K562 (cell line): Measurements from ENCODE around the gene SMC6. TPM values are rescaled to one million over a fixed set of nuclear protein-coding genes. Genes with fewer than 3 reads are reported as not detected.

Source experiments
- CREB3 ChIP-seq: fragments of 450-650 bp; conservative IDR thresholded peaks from 2 replicates; pipeline ENCODE4 v1.6.1; 2016; ENCODE audit warnings: missing genetic modification characterization, low read depth, mild to moderate bottlenecking, missing compliant biosample characterization, moderate library complexity
- EHMT2 ChIP-seq: fragments of 450-650 bp; IDR thresholded peaks from 2 replicates; pipeline ENCODE4 v1.6.1; 2018; ENCODE audit warnings: antibody characterized with exemption
- KLF13 ChIP-seq: fragments of 450-650 bp; IDR thresholded peaks from 2 replicates; pipeline ENCODE4 v1.6.1; 2016; ENCODE audit warnings: missing genetic modification characterization, low read depth, mild to moderate bottlenecking, missing compliant biosample characterization, moderate library complexity, borderline replicate concordance
- LCOR ChIP-seq: sonication (generic); formaldehyde crosslinking; IDR thresholded peaks from 2 replicates; pipeline ENCODE4 v1.8.0; 2022; ENCODE audit warnings: mild to moderate bottlenecking, missing genetic modification reagents
- POLR2AphosphoS5 ChIP-seq: IDR thresholded peaks from 2 replicates; pipeline ENCODE4 v1.6.1; 2011; ENCODE audit warnings: mild to moderate bottlenecking, low read depth, low read length, moderate library complexity; ENCODE audit not compliant: control insufficient read depth, insufficient read depth
- POLR2B ChIP-seq: fragments of 450-650 bp; IDR thresholded peaks from 2 replicates; pipeline ENCODE4 v1.6.1; 2018; ENCODE audit warnings: low read depth; ENCODE audit not compliant: partially characterized antibody
- PTTG1 ChIP-seq: fragments of 450-650 bp; IDR thresholded peaks from 2 replicates; pipeline ENCODE4 v1.6.1; 2016; ENCODE audit warnings: low read depth, mild to moderate bottlenecking, missing genetic modification characterization, missing compliant biosample characterization
- RBBP5 ChIP-seq: fragments of 200-600 bp; sonication (generic); IDR thresholded peaks from 2 replicates; pipeline ENCODE4 v1.6.1; 2012; ENCODE audit warnings: borderline replicate concordance, mild to moderate bottlenecking, low read length, control low read depth, inconsistent platforms; ENCODE audit not compliant: insufficient read depth, poor library complexity, severe bottlenecking
- SIN3A ChIP-seq, 2 experiments: fragments of 150-350 bp in 1 of 2; IDR thresholded peaks; 2 replicates each; pipeline ENCODE4 v1.6.1; 2011 to 2016; ENCODE audit warnings: borderline replicate concordance in 2 of 2, low read depth in 2 of 2, low read length in 2 of 2, mild to moderate bottlenecking in 2 of 2, moderate library complexity in 2 of 2; ENCODE audit not compliant: control insufficient read depth in 1 of 2
- SUPT5H ChIP-seq: fragments of 450-650 bp; IDR thresholded peaks from 2 replicates; pipeline ENCODE4 v1.6.1; 2016
- TBP ChIP-seq: optimal IDR thresholded peaks from 2 replicates; pipeline ENCODE3; 2011; ENCODE audit warnings: low read depth, low read length, improper control_type of control experiment
- TEAD1 ChIP-seq, 2 experiments: fragments of 450-650 bp in 1 of 2; sonication (generic) in 1 of 2; formaldehyde crosslinking; IDR thresholded peaks; 2 replicates each; pipeline versions ENCODE4 v1.4.0 to v1.8.0; 2020 to 2022; ENCODE audit warnings: mild to moderate bottlenecking in 2 of 2, missing genetic modification reagents in 1 of 2
- TFAP4 ChIP-seq: sonication (generic); formaldehyde crosslinking; IDR thresholded peaks from 2 replicates; pipeline ENCODE4 v1.8.0; 2022; ENCODE audit warnings: missing genetic modification reagents, mild to moderate bottlenecking, moderate library complexity, borderline replicate concordance
- XRCC4 ChIP-seq: IDR thresholded peaks from one replicate; pipeline ENCODE4 v1.6.1; 2011; ENCODE audit not compliant: insufficient read depth, insufficient read length; ENCODE audit errors: extremely low read depth
- polyA plus RNA-seq, 8 experiments: library from polyadenylated mRNA; depleted of rRNA in 4 of 8; stranded (reverse) in 5 of 8; unstranded in 3 of 8; fragments of >200 nt; fragmentation: Nextera tagmentation in 2 of 8; fragmentation: Illumina TruSeq in 1 of 8; extraction: Ambion mirVana in 2 of 8; extraction: Trizol in 1 of 8; gene quantifications; 2 replicates each; pipeline versions ENCODE4 v1.2.1 to v1.2.3, GENCODE V29; 2011 to 2014; ENCODE audit warnings: inconsistent platforms in 1 of 8, missing spikeins in 1 of 8
- total RNA-seq, 7 experiments: library from RNA; depleted of rRNA in 6 of 7; stranded (reverse); fragments of >200 nt in 6 of 7; fragmentation: Illumina TruSeq in 2 of 7; extraction: Trizol in 2 of 7; gene quantifications; 2 replicates each; pipeline versions ENCODE4 v1.2.1 to v1.2.3, GENCODE V29; 2011 to 2021; ENCODE audit warnings: low replicate concordance in 1 of 7
- TF ChIP-seq, protein P1 (sequence below), 2 experiments: fragments of 450-650 bp; formaldehyde crosslinking in 1 of 2; IDR thresholded peaks; 2 replicates each; pipeline versions ENCODE4 v1.4.0 to v1.6.1; 2014 to 2020; ENCODE audit warnings: mild to moderate bottlenecking in 2 of 2, borderline replicate concordance in 1 of 2, low read depth in 1 of 2

Gene SMC6
- total and polyA plus RNA-seq, 9 of the 15 experiments (the other 6 are each of a cell fraction or from before 2014, with no cell fraction given), result 14.2 to 75.9 (median 47.7) TPM

DNA sequence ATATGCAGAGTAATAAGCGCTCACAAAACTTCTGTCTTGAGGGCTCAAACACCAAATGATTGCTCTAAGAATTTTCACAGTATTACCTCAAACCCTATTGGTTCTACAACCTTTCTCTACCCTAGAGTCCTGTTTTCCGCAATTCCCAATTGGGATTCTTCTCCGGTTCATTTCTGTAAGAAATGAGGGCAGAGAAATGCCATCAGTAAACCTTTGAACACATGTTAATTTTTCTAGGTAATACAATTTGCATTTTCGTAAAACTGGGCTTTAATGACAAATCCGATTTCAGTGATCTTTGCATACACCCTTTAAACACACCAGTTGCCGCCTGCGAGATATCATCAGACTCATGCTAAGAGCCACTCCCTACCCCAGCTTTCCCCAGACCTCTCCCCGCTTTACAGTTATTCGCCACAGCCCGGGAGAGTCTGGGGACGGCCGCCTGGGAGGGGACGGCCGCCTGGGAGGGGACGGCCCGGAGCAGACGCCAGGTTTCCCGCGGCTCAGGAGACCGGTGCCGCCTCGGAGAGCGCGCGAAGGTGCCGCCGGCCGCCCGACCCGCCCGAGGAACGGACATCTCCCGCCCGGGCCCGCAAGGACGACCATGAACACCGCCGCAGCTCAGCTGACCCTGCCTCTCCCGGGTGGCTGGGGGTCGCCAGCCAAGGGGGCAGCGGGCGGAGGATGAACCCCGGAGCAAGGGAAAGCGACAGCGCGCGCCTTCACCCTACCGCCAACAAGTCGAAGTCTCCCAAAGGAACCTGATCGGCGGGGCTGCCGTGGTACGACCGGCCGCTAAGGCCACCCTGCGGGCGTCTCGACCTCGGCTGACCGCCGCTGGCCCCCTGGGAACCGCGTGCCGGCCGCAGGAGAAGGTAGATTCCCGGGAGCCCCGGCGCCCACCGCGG is 463 bp downstream of the SMC6 start (continued):
- peak; percentile 92 for TF ChIP-seq RBBP5
- 0 out of 2 replicates have a peak, but pooled peaks have one; percentile 29 for TF ChIP-seq TFAP4 (CRISPR knock-in tag)
- peak; percentile 0 for TF ChIP-seq POLR2B
- peak; percentile 74; the same call in 1 of the 2 replicates for TF ChIP-seq SUPT5H
- no peak for TF ChIP-seq XRCC4
- no peak for TF ChIP-seq EHMT2
- TF ChIP-seq CREB3 (tag), result no peak
- peak; percentile 60; the same call in 1 of the 2 replicates for TF ChIP-seq POLR2AphosphoS5
- TF ChIP-seq SIN3A (IDR thresholded peaks at IDR 0.05; ENCODE audit: borderline replicate concordance in 2 of 2, control insufficient read depth in 1 of 2, low read depth in 2 of 2, low read length in 2 of 2), result 0 out of 4 replicates have a peak, but pooled peaks of 1 of the 2 experiments have one; percentile 46
- TF ChIP-seq PTTG1 (tag), result no peak
- 0 out of 4 replicates have a peak, but pooled peaks of 1 of the 2 experiments have one; percentile 55 for TF ChIP-seq TEAD1 (CRISPR knock-in tag; IDR thresholded peaks at IDR 0.05)
- TF ChIP-seq KLF13 (tag), result no peak
- TF ChIP-seq, protein P1, sequence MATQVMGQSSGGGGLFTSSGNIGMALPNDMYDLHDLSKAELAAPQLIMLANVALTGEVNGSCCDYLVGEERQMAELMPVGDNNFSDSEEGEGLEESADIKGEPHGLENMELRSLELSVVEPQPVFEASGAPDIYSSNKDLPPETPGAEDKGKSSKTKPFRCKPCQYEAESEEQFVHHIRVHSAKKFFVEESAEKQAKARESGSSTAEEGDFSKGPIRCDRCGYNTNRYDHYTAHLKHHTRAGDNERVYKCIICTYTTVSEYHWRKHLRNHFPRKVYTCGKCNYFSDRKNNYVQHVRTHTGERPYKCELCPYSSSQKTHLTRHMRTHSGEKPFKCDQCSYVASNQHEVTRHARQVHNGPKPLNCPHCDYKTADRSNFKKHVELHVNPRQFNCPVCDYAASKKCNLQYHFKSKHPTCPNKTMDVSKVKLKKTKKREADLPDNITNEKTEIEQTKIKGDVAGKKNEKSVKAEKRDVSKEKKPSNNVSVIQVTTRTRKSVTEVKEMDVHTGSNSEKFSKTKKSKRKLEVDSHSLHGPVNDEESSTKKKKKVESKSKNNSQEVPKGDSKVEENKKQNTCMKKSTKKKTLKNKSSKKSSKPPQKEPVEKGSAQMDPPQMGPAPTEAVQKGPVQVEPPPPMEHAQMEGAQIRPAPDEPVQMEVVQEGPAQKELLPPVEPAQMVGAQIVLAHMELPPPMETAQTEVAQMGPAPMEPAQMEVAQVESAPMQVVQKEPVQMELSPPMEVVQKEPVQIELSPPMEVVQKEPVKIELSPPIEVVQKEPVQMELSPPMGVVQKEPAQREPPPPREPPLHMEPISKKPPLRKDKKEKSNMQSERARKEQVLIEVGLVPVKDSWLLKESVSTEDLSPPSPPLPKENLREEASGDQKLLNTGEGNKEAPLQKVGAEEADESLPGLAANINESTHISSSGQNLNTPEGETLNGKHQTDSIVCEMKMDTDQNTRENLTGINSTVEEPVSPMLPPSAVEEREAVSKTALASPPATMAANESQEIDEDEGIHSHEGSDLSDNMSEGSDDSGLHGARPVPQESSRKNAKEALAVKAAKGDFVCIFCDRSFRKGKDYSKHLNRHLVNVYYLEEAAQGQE (IDR thresholded peaks at IDR 0.05; ENCODE audit: borderline replicate concordance), result no peak
- TF ChIP-seq, protein P1 (CRISPR knock-in tag; IDR thresholded peaks at IDR 0.05; ENCODE audit: low read depth), result peak; percentile 46; the same call in 1 of the 2 replicates
- peak; percentile 40; the same call in 1 of the 2 replicates for TF ChIP-seq LCOR
- peak; percentile 60 for TF ChIP-seq TBP
